HG03571 (cell line): Measurements from ENCODE around the gene ALKBH6.

Source experiments
- ATAC-seq: cut with Tn5 transposase; IDR thresholded peaks from one replicate; pipeline ENCODE4 v1.9.1; 2021; ENCODE audit not compliant: unreplicated experiment

The ALKBH6 gene

GRCh38 chr19:35960432-35960972 lies 53.5 kb downstream of the ALKBH6 start:
- ATAC-seq = no peak

GRCh38 chr19:35959968-35960320 lies 54.1 kb downstream of the ALKBH6 start:
- ATAC-seq = no peak
